ENCODE results near the gene CXXC1. TPM values are rescaled to one million over a fixed set of nuclear protein-coding genes. Genes with fewer than 3 reads are reported as not detected.

The CXXC1 gene
- total and polyA plus RNA-seq, 7 donors: 20.0 to 71.6 (median 28.0) TPM

GRCh38 chr18:50285631-50286321 is 1.7 kb downstream of the CXXC1 start:
- TF ChIP-seq CTCF (IDR thresholded peaks at IDR 0.05): no peak
- H3K27ac ChIP-seq: no peak overlapping the region
- peaks cover 0 to 40% of the 10 kb centered on the region in 2 donors for H3K36me3 ChIP-seq (ENCODE audit: insufficient read depth in 1 of 2, low read depth in 1 of 2)
- WGBS, 3 donors: 96% methylated on average over 24 of the region's 24 CpGs
- H3K9me3 ChIP-seq: no peaks in the 10 kb centered on the region
- H3K27me3 ChIP-seq (ENCODE audit: insufficient read depth in 3 of 3, low read length in 2 of 3): no peaks in the 10 kb centered on the region
- ATAC-seq (no peak), DNase-seq (no peak)
- intact Hi-C loops (cut with DNase I): loop anchor here in 1 of 2 donors (10.0 kb wide), 1 partner anchor 909 kb away; the partner anchor contains the start of gene MEX3C
- H3K4me3 ChIP-seq: no peak overlapping the region
- no peaks in the 10 kb centered on the region for H3K4me1 ChIP-seq

DNA sequence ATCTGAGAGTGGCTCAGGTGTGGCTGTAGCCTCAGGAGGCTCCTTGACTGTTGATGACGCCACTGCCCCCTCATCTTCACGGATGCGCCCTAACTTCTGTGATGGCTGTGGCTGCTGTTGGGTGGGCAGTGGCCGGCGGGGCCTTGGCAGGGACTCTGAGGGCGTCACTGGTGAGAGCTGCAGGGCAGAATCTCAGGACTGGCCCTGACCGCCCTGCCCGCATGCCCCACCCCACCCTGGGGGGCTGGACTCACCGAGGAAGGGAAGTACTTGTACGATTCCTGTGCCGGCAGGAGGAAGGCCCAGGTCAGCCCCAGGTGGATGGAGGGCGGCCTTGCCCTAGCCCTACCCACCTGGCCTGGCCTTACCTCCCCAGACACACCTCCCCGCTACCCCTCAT is 2.4 kb downstream of the CXXC1 start:
- Histone ChIP-seq H3K27me3 (ENCODE audit: insufficient read depth in 3 of 3, low read length in 2 of 3) (no peaks in the 10 kb centered on the region), H3K9me3 (no peaks in the 10 kb centered on the region), H3K4me3 (no peak overlapping the region), H3K27ac (no peak overlapping the region), H3K36me3 (ENCODE audit: insufficient read depth in 1 of 2, low read depth in 1 of 2) (peaks cover 0 to 40% of the 10 kb centered on the region in 2 donors), H3K4me1 (peaks cover 6% of the 10 kb centered on the region)
- TF ChIP-seq CTCF (IDR thresholded peaks at IDR 0.05): no peak
- no peak for ATAC-seq
- WGBS, 3 donors: 88 to 95% (median 89%) methylated on average over 12 to 13 of the region's 13 CpGs
- no peak for DNase-seq
- intact Hi-C loops (cut with DNase I): loop anchor here in 1 of 2 donors (10.0 kb wide), 1 partner anchor 910 kb away; the partner anchor contains the start of gene MEX3C

DNA sequence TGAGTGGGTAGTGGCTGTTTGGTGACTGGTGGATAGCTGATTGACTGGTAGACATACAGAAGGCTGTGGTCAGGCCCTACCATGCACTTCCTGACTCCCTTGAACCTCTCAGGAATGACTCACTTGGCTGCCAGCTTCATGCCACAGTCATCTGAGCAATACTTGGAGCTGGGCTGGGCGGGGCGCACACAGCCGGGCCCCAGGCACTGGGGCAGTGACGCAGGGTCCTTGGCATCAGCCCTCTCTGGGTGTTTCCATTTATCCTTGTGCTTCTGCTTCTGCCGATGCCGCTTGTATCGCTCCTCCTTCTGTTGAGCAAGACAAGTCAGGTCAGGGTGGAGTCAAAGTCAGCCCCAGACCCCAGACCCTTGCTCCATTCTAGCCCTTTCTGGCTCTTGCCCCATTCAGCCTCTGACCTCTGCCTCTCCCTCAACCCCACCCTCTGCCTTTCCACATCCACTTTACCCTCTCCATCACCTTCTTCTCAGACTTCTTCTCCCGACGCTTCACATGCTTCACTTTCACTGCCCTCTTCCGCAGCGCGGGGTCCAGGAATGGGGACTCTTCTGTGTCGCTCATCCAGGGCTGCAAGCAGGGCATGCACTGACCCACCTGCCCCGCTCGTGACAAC is 3.1 kb downstream of the CXXC1 start:
- Histone ChIP-seq H3K4me3 (no peak overlapping the region), H3K27ac (no peak overlapping the region), H3K4me1 (peaks cover 13% of the 10 kb centered on the region), H3K27me3 (ENCODE audit: insufficient read depth in 3 of 3, low read length in 2 of 3) (no peaks in the 10 kb centered on the region), H3K36me3 (ENCODE audit: insufficient read depth in 1 of 2, low read depth in 1 of 2) (peaks cover 0 to 47% of the 10 kb centered on the region in 2 donors), H3K9me3 (no peaks in the 10 kb centered on the region)
- intact Hi-C loops (cut with DNase I): loop anchor here in 1 of 2 donors (10.0 kb wide), 1 partner anchor 910 kb away; the partner anchor contains the start of gene MEX3C
- no peak for TF ChIP-seq CTCF (IDR thresholded peaks at IDR 0.05)
- DNase-seq (no peak), ATAC-seq (no peak)
- WGBS, 3 donors: 91 to 93% (median 91%) methylated on average over 15 of the region's 15 CpGs

DNA sequence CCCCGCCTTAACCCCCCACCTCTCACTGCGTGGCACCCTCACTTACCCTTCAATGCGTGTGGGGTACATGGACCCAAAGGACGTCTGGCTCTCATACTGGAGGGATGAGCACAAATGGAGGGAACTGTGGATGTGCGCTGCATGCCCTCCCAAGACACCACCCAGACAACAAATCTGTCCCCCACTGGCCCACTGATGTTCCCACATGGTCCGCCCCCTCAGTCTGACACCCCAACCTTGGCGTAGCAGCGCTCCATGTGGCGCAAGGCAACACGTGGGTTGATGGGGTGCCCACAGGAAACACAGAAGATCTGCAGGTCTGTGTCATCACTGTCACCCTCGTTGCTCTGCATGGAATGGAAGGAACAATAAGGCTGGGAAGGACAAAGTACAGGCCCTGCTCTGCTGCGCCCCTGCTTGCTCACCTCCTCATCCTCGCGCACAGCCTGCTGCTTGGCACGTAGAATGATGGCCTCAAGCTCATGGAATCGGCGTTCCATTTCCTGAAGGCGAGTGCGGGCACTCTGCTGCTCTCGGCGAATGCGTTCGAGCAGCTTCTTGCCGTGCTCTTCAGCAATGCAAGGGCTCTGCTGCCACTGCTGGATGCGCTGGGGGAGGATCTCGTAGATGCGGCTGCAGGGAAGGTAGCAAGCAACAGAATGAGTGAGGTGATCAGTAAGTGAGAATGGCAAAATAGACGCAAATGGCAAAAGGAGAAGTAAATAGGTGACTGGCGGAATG is 3.9 kb downstream of the CXXC1 start:
- H3K9me3 ChIP-seq: no peaks in the 10 kb centered on the region
- no peak for ATAC-seq
- H3K27ac ChIP-seq: no peak overlapping the region
- TF ChIP-seq CTCF (IDR thresholded peaks at IDR 0.05): no peak
- intact Hi-C loops (cut with DNase I): loop anchor here in 1 of 2 donors (10.0 kb wide), 1 partner anchor 911 kb away; the partner anchor contains the start of gene MEX3C
- no peak overlapping the region for H3K4me3 ChIP-seq
- peaks cover 19% of the 10 kb centered on the region for H3K4me1 ChIP-seq
- peaks cover 0 to 53% of the 10 kb centered on the region in 2 donors for H3K36me3 ChIP-seq (ENCODE audit: insufficient read depth in 1 of 2, low read depth in 1 of 2)
- DNase-seq: no peak
- 90 to 92% (median 90%) methylated on average over 29 of the region's 29 CpGs for WGBS, 3 donors
- H3K27me3 ChIP-seq (ENCODE audit: insufficient read depth in 3 of 3, low read length in 2 of 3): no peaks in the 10 kb centered on the region
